H1 (cell line): ENCODE results near the gene NDC80. TPM values are rescaled to one million over a fixed set of nuclear protein-coding genes. Genes with fewer than 3 reads are reported as not detected.

Experiments used
- ASH2L ChIP-seq: fragments of 200-600, 300-600 bp; sonication (generic); IDR thresholded peaks from one replicate; pipeline ENCODE4 v1.7.1; 2017; ENCODE audit warnings: low read length
- CEBPB ChIP-seq: IDR thresholded peaks from 2 replicates; pipeline ENCODE4 v1.6.1; 2012; ENCODE audit warnings: low read depth, low read length
- CHD1 ChIP-seq: IDR thresholded peaks from 2 replicates; pipeline ENCODE4 v1.6.1; 2012; ENCODE audit warnings: low read depth, low read length, improper control_type of control experiment
- CTBP2 ChIP-seq: IDR thresholded peaks from 2 replicates; pipeline ENCODE4 v1.7.0; 2011; ENCODE audit warnings: borderline replicate concordance, mild to moderate bottlenecking, moderate library complexity, mixed read lengths, low read length; ENCODE audit not compliant: insufficient read depth, insufficient read length
- CTCF ChIP-seq, 3 experiments: IDR thresholded peaks; 1 replicate in 2 of 3; 2 replicates in 1 of 3; pipeline versions ENCODE4 v1.5.1 to v1.6.1; 2011; ENCODE audit warnings: low read length in 3 of 3, mild to moderate bottlenecking in 3 of 3, inconsistent platforms in 2 of 3, low read depth in 1 of 3, moderate library complexity in 1 of 3; ENCODE audit not compliant: insufficient read depth in 1 of 3; ENCODE audit errors: control extremely low read depth in 1 of 3
- EGR1 ChIP-seq: IDR thresholded peaks from 2 replicates; pipeline ENCODE4 v1.6.1; 2011; ENCODE audit warnings: low read depth, low read length, borderline replicate concordance
- EP300 ChIP-seq, 2 experiments: IDR thresholded peaks; 1 replicate in 1 of 2; 2 replicates in 1 of 2; pipeline ENCODE4 v1.6.1; 2011 to 2012; ENCODE audit warnings: low read depth in 2 of 2, low read length in 2 of 2, mild to moderate bottlenecking in 2 of 2, borderline replicate concordance in 1 of 2, inconsistent platforms in 1 of 2, moderate library complexity in 1 of 2
- GABPA ChIP-seq: IDR thresholded peaks from 2 replicates; pipeline ENCODE4 v1.6.1; 2011; ENCODE audit warnings: mild to moderate bottlenecking, low read length, moderate library complexity, borderline replicate concordance; ENCODE audit not compliant: insufficient read depth
- HDAC2 ChIP-seq, 2 experiments: fragments of 300-600 bp in 1 of 2; sonication (generic) in 1 of 2; IDR thresholded peaks; 2 replicates each; pipeline ENCODE4 v1.6.1; 2011 to 2012; ENCODE audit warnings: low read depth in 2 of 2, low read length in 2 of 2, mild to moderate bottlenecking in 2 of 2, moderate library complexity in 2 of 2, borderline replicate concordance in 1 of 2, inconsistent platforms in 1 of 2
- JUN ChIP-seq: IDR thresholded peaks from 2 replicates; pipeline ENCODE4 v1.6.1; 2011; ENCODE audit warnings: low read depth, mild to moderate bottlenecking, improper control_type of control experiment, low read length
- JUND ChIP-seq: IDR thresholded peaks from 2 replicates; pipeline ENCODE4 v1.6.1; 2011; ENCODE audit warnings: mild to moderate bottlenecking, improper control_type of control experiment, low read length
- POLR2A ChIP-seq, 2 experiments: IDR thresholded peaks; 1 replicate in 1 of 2; 2 replicates in 1 of 2; pipeline ENCODE4 v1.6.1; 2011; ENCODE audit warnings: low read depth in 2 of 2, low read length in 2 of 2, mild to moderate bottlenecking in 2 of 2; ENCODE audit errors: control extremely low read depth in 1 of 2
- POU5F1 ChIP-seq: IDR thresholded peaks from 2 replicates; pipeline ENCODE4 v1.6.1; 2011; ENCODE audit warnings: low read depth, mild to moderate bottlenecking, low read length, moderate library complexity
- SIRT6 ChIP-seq: IDR thresholded peaks from one replicate; pipeline ENCODE4 v1.7.1; 2012; ENCODE audit warnings: low read length, inconsistent platforms
- SUZ12 ChIP-seq: fragments of 200-600 bp; sonication (generic); IDR thresholded peaks from 2 replicates; pipeline ENCODE4 v1.6.1; 2012; ENCODE audit warnings: mild to moderate bottlenecking, inconsistent platforms, low read length, moderate library complexity, mixed read lengths
- TAF7 ChIP-seq: optimal IDR thresholded peaks from 2 replicates; pipeline ENCODE3; 2011; ENCODE audit warnings: low read depth, mild to moderate bottlenecking, inconsistent platforms, low read length, moderate library complexity, borderline replicate concordance
- TCF12 ChIP-seq: IDR thresholded peaks from 2 replicates; pipeline ENCODE4 v1.6.1; 2011; ENCODE audit warnings: low read depth, mild to moderate bottlenecking, low read length
- TEAD4 ChIP-seq: IDR thresholded peaks from 2 replicates; pipeline ENCODE4 v1.6.1; 2012; ENCODE audit warnings: low read depth, low read length, inconsistent platforms, mixed read lengths
- polyA plus RNA-seq, 7 experiments: library from polyadenylated mRNA; depleted of rRNA in 3 of 7; stranded (reverse) in 5 of 7; unstranded in 2 of 7; fragments of >200 nt in 5 of 7; fragments of 200-250 nt in 2 of 7; gene quantifications; 1 replicate in 5 of 7; 2 replicates in 1 of 7; 4 replicates in 1 of 7; pipeline versions ENCODE4 v1.2.1 to v1.2.3, GENCODE V29; 2011 to 2013; ENCODE audit warnings: missing spikeins in 2 of 7, mixed read lengths in 2 of 7
- total RNA-seq: library from RNA; stranded (reverse); fragmentation: NEBNext Ultra II Directional; extraction: Animal tissue kit (Norgen Biotek cat#: 25700); gene quantifications from 2 replicates; pipeline ENCODE4 v1.2.1, GENCODE V29; 2021
- TF ChIP-seq, protein P1 (sequence below): IDR thresholded peaks from 2 replicates; pipeline ENCODE4 v1.6.1; 2012; ENCODE audit warnings: inconsistent platforms

Gene NDC80
- total and polyA plus RNA-seq, 2 of the 8 experiments (the other 6 are each of a cell fraction or from before 2014, with no cell fraction given), result 11.0 to 45.0 TPM

- TF ChIP-seq, protein P1, sequence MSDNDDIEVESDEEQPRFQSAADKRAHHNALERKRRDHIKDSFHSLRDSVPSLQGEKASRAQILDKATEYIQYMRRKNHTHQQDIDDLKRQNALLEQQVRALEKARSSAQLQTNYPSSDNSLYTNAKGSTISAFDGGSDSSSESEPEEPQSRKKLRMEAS, result peak; percentile 90
- TF ChIP-seq HDAC2 (IDR thresholded peaks at IDR 0.05; ENCODE audit: borderline replicate concordance in 1 of 2, low read depth in 2 of 2, low read length in 2 of 2) (0 out of 4 replicates have a peak, but pooled peaks have one; percentile 17 to 19), TCF12 (no peak), EP300 (IDR thresholded peaks at IDR 0.05; ENCODE audit: borderline replicate concordance in 1 of 2, low read depth in 2 of 2, low read length in 2 of 2) (no peak), CHD1 (no peak), JUND (no peak), TAF7 (peak; percentile 51), CTCF (IDR thresholded peaks at IDR 0.05; ENCODE audit: control extremely low read depth in 1 of 3, insufficient read depth in 1 of 3, low read depth in 1 of 3, low read length in 3 of 3) (no peak), ASH2L (peak; percentile 82), GABPA (peak; percentile 25; the same call in 1 of the 2 replicates), POLR2A (IDR thresholded peaks at IDR 0.05; ENCODE audit: control extremely low read depth in 1 of 2, low read depth in 2 of 2, low read length in 2 of 2) (peak; percentile 88 to 91), CTBP2 (no peak), SIRT6 (no peak), JUN (no peak), CEBPB (no peak), EGR1 (no peak), SUZ12 (peak; percentile 20; the same call in 1 of the 2 replicates), POU5F1 (no peak), TEAD4 (no peak)
Measured at GRCh38 chr18:2655178-2655953, 84.0 kb downstream of the NDC80 start, which contains the start of gene SMCHD1 (continued).
